ENCODE measurements around the gene FGF12.

FGF12 gene

DNA sequence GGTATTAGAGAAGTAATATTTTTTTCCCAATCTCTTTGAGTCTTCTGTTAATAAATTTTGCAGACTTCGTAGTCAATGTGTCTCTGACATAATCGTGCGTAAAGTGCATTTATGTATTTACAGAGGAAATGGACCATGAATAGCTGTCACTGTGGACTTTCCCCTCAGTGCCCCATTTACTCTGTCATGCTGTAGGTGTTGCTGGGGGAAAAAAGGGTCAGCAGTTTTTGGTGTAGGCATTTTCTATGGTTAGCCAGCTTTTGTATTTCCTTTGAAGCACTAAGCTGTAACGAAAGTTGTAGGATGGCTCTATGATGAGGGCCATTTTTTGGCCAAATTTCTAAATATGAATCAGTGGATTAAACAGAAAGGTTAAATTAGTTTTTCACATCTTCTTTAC is 598.4 kb downstream of the FGF12 start:
- Histone ChIP-seq H2AK5ac (ENCODE audit: low read depth, low read length) (no peak overlapping the region), H2BK5ac (ENCODE audit: low read length) (no peak overlapping the region), H3K27me3 (ENCODE audit: control insufficient read depth in 3 of 3, insufficient read depth in 3 of 3, low read depth in 1 of 3, low read length in 3 of 3) (no peaks in the 10 kb centered on the region), H3K4me3 (ENCODE audit: low read length in 2 of 2) (no peak overlapping the region), H3K4me2 (ENCODE audit: insufficient read depth, low read length, poor library complexity, severe bottlenecking) (no peak overlapping the region), H3K23ac (ENCODE audit: low read depth, low read length, poor library complexity) (no peak overlapping the region), H3K27ac (replicated peaks; ENCODE audit: low read length) (no peak overlapping the region), H3K4me1 (ENCODE audit: control insufficient read depth in 2 of 2, insufficient read depth in 1 of 2, low read depth in 1 of 2, low read length in 2 of 2) (no peaks in the 10 kb centered on the region), H4K8ac (ENCODE audit: low read depth, low read length) (no peak overlapping the region), H4K91ac (ENCODE audit: low read depth, low read length, poor library complexity) (no peak overlapping the region), H2BK12ac (ENCODE audit: low read length) (no peak overlapping the region), H2BK120ac (ENCODE audit: low read depth, low read length) (no peak overlapping the region), H2BK15ac (ENCODE audit: low read length) (no peak overlapping the region), H3K9ac (ENCODE audit: low read depth, low read length, poor library complexity) (no peak overlapping the region), H2AFZ (ENCODE audit: low read length) (no peak overlapping the region), H3K36me3 (replicated peaks in 1 of 2; ENCODE audit: control insufficient read depth in 2 of 2, insufficient read depth in 2 of 2, low read length in 2 of 2) (no peaks in the 10 kb centered on the region), H3K18ac (ENCODE audit: low read length) (no peak overlapping the region), H3K14ac (ENCODE audit: low read length) (no peak overlapping the region), H3K9me3 (replicated peaks in 1 of 2; ENCODE audit: control insufficient read depth in 2 of 2, insufficient read depth in 1 of 2, low read depth in 1 of 2, low read length in 2 of 2) (no peaks in the 10 kb centered on the region), H3K4ac (ENCODE audit: low read length) (no peak overlapping the region), H3K79me1 (ENCODE audit: low read depth, low read length) (no peaks in the 10 kb centered on the region)
- no peak for DNase-seq (ENCODE audit: low spot score)
- WGBS, 2 donors (ENCODE audit: extremely low coverage in 2 of 2, insufficient read length in 2 of 2, insufficient replicate concordance in 1 of 2) = no CpG with 5 or more reads among the region's 4 CpGs

- no peak overlapping the region for H3K27ac ChIP-seq (replicated peaks; ENCODE audit: low read length)
- H3K14ac ChIP-seq (ENCODE audit: low read length) = no peak overlapping the region
- H3K4me1 ChIP-seq (ENCODE audit: control insufficient read depth in 2 of 2, insufficient read depth in 1 of 2, low read depth in 1 of 2, low read length in 2 of 2) = no peaks in the 10 kb centered on the region
- no peaks in the 10 kb centered on the region for H3K27me3 ChIP-seq (ENCODE audit: control insufficient read depth in 3 of 3, insufficient read depth in 3 of 3, low read depth in 1 of 3, low read length in 3 of 3)
- no peak overlapping the region for H3K4me3 ChIP-seq (ENCODE audit: low read length in 2 of 2)
- no peak overlapping the region for H2BK120ac ChIP-seq (ENCODE audit: low read depth, low read length)
- H2BK15ac ChIP-seq (ENCODE audit: low read length) = no peak overlapping the region
- H3K4me2 ChIP-seq (ENCODE audit: insufficient read depth, low read length, poor library complexity, severe bottlenecking) = no peak overlapping the region
- no CpG with 5 or more reads among the region's 4 CpGs for WGBS, 2 donors (ENCODE audit: extremely low coverage in 2 of 2, insufficient read length in 2 of 2, insufficient replicate concordance in 1 of 2)
- H3K9me3 ChIP-seq (replicated peaks in 1 of 2; ENCODE audit: control insufficient read depth in 2 of 2, insufficient read depth in 1 of 2, low read depth in 1 of 2, low read length in 2 of 2) = no peaks in the 10 kb centered on the region
- H3K4ac ChIP-seq (ENCODE audit: low read length) = no peak overlapping the region
- H4K91ac ChIP-seq (ENCODE audit: low read depth, low read length, poor library complexity) = no peak overlapping the region
- no peak overlapping the region for H3K23ac ChIP-seq (ENCODE audit: low read depth, low read length, poor library complexity)
- H4K8ac ChIP-seq (ENCODE audit: low read depth, low read length) = no peak overlapping the region
- H2AFZ ChIP-seq (ENCODE audit: low read length) = no peak overlapping the region
- H3K18ac ChIP-seq (ENCODE audit: low read length) = no peak overlapping the region
- no peak overlapping the region for H2AK5ac ChIP-seq (ENCODE audit: low read depth, low read length)
- no peaks in the 10 kb centered on the region for H3K36me3 ChIP-seq (replicated peaks in 1 of 2; ENCODE audit: control insufficient read depth in 2 of 2, insufficient read depth in 2 of 2, low read length in 2 of 2)
- H3K9ac ChIP-seq (ENCODE audit: low read depth, low read length, poor library complexity) = no peak overlapping the region
- DNase-seq (ENCODE audit: low spot score) = no peak
- no peaks in the 10 kb centered on the region for H3K79me1 ChIP-seq (ENCODE audit: low read depth, low read length)
- H2BK5ac ChIP-seq (ENCODE audit: low read length) = no peak overlapping the region
- no peak overlapping the region for H2BK12ac ChIP-seq (ENCODE audit: low read length)
Measured at GRCh38 chr3:192128060-192128459, 599.3 kb downstream of the FGF12 start.

DNA sequence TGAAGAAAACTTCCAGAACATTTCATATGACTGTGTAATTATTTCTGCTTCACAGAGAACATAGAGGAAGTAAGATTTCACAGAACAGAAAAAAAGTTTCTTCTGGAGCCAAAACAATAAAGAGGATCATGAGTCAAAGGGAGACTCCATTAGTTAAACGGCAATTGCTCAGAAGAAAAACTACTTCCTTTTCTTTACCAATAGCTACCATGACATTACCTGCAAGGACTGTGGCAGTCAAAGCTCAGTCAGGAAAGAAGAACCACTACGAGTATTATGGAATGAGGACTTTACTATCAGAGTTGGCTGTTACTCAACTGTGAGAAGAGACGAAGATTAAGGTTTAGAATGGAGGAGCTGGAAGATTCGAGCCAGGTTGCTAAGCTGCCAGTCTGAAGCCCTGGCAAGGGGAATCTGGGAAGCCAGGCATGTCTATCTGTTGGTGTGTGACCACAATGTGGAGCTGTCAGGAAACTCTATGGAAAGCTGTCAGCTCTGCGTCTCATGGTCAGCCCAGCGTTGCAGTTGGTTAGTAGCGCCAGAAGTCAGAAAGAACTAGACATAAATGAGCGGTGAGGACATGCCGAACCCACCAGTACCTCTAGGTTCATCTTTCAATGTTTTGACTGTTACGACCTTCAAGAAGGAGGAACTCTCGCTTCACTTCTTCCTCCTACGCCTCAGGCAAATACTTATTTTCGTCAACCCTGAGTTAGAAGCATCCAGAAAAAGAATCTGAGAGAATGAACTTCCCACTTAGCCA is 604.3 kb downstream of the FGF12 start:
- Histone ChIP-seq H3K27ac (replicated peaks; ENCODE audit: low read length) (no peak overlapping the region), H2BK5ac (ENCODE audit: low read length) (no peak overlapping the region), H3K4me3 (ENCODE audit: low read length in 2 of 2) (no peak overlapping the region), H3K79me1 (ENCODE audit: low read depth, low read length) (no peaks in the 10 kb centered on the region), H2BK15ac (ENCODE audit: low read length) (no peak overlapping the region), H3K23ac (ENCODE audit: low read depth, low read length, poor library complexity) (no peak overlapping the region), H2BK120ac (ENCODE audit: low read depth, low read length) (no peak overlapping the region), H3K9ac (ENCODE audit: low read depth, low read length, poor library complexity) (no peak overlapping the region), H3K18ac (ENCODE audit: low read length) (no peak overlapping the region), H3K4ac (ENCODE audit: low read length) (no peak overlapping the region), H3K4me1 (ENCODE audit: control insufficient read depth in 2 of 2, insufficient read depth in 1 of 2, low read depth in 1 of 2, low read length in 2 of 2) (peaks cover 0 to 2% of the 10 kb centered on the region in 2 donors), H3K14ac (ENCODE audit: low read length) (no peak overlapping the region), H4K91ac (ENCODE audit: low read depth, low read length, poor library complexity) (no peak overlapping the region), H3K9me3 (replicated peaks in 1 of 2; ENCODE audit: control insufficient read depth in 2 of 2, insufficient read depth in 1 of 2, low read depth in 1 of 2, low read length in 2 of 2) (no peaks in the 10 kb centered on the region), H3K36me3 (replicated peaks in 1 of 2; ENCODE audit: control insufficient read depth in 2 of 2, insufficient read depth in 2 of 2, low read length in 2 of 2) (no peaks in the 10 kb centered on the region), H2AFZ (ENCODE audit: low read length) (no peak overlapping the region), H3K27me3 (ENCODE audit: control insufficient read depth in 3 of 3, insufficient read depth in 3 of 3, low read depth in 1 of 3, low read length in 3 of 3) (no peaks in the 10 kb centered on the region), H3K4me2 (ENCODE audit: insufficient read depth, low read length, poor library complexity, severe bottlenecking) (no peak overlapping the region), H4K8ac (ENCODE audit: low read depth, low read length) (no peak overlapping the region), H2AK5ac (ENCODE audit: low read depth, low read length) (no peak overlapping the region), H2BK12ac (ENCODE audit: low read length) (no peak overlapping the region)
- DNase-seq (ENCODE audit: low spot score) = no peak
- WGBS, 2 donors (ENCODE audit: extremely low coverage in 2 of 2, insufficient read length in 2 of 2, insufficient replicate concordance in 1 of 2) = no CpG with 5 or more reads among the region's 13 CpGs

- H4K8ac ChIP-seq (ENCODE audit: low read depth, low read length) = no peak overlapping the region
- H3K27ac ChIP-seq (replicated peaks; ENCODE audit: low read length) = no peak overlapping the region
- no peak overlapping the region for H2BK15ac ChIP-seq (ENCODE audit: low read length)
- H3K27me3 ChIP-seq (ENCODE audit: control insufficient read depth in 3 of 3, insufficient read depth in 3 of 3, low read depth in 1 of 3, low read length in 3 of 3) = no peaks in the 10 kb centered on the region
- H3K9ac ChIP-seq (ENCODE audit: low read depth, low read length, poor library complexity) = no peak overlapping the region
- no peak overlapping the region for H2AFZ ChIP-seq (ENCODE audit: low read length)
- H3K4me2 ChIP-seq (ENCODE audit: insufficient read depth, low read length, poor library complexity, severe bottlenecking) = no peak overlapping the region
- H3K36me3 ChIP-seq (replicated peaks in 1 of 2; ENCODE audit: control insufficient read depth in 2 of 2, insufficient read depth in 2 of 2, low read length in 2 of 2) = no peaks in the 10 kb centered on the region
- H2AK5ac ChIP-seq (ENCODE audit: low read depth, low read length) = no peak overlapping the region
- no CpG with 5 or more reads among the region's 3 CpGs for WGBS, 2 donors (ENCODE audit: extremely low coverage in 2 of 2, insufficient read length in 2 of 2, insufficient replicate concordance in 1 of 2)
- no peaks in the 10 kb centered on the region for H3K9me3 ChIP-seq (replicated peaks in 1 of 2; ENCODE audit: control insufficient read depth in 2 of 2, insufficient read depth in 1 of 2, low read depth in 1 of 2, low read length in 2 of 2)
- peaks cover 0 to 2% of the 10 kb centered on the region in 2 donors for H3K4me1 ChIP-seq (ENCODE audit: control insufficient read depth in 2 of 2, insufficient read depth in 1 of 2, low read depth in 1 of 2, low read length in 2 of 2)
- H3K79me1 ChIP-seq (ENCODE audit: low read depth, low read length) = no peaks in the 10 kb centered on the region
- no peak for DNase-seq (ENCODE audit: low spot score)
- no peak overlapping the region for H3K14ac ChIP-seq (ENCODE audit: low read length)
- H2BK5ac ChIP-seq (ENCODE audit: low read length) = no peak overlapping the region
- H2BK120ac ChIP-seq (ENCODE audit: low read depth, low read length) = no peak overlapping the region
- no peak overlapping the region for H3K4ac ChIP-seq (ENCODE audit: low read length)
- H3K23ac ChIP-seq (ENCODE audit: low read depth, low read length, poor library complexity) = no peak overlapping the region
- H2BK12ac ChIP-seq (ENCODE audit: low read length) = no peak overlapping the region
- H3K18ac ChIP-seq (ENCODE audit: low read length) = no peak overlapping the region
- no peak overlapping the region for H4K91ac ChIP-seq (ENCODE audit: low read depth, low read length, poor library complexity)
- no peak overlapping the region for H3K4me3 ChIP-seq (ENCODE audit: low read length in 2 of 2)
Measured at GRCh38 chr3:192121923-192122322, 605.4 kb downstream of the FGF12 start.
